Ovary (tissue), 9 donors: ENCODE results near the gene DENND5B. TPM values are rescaled to one million over a fixed set of nuclear protein-coding genes. Genes with fewer than 3 reads are reported as not detected.
"Not testable (repeated sequence)": the region's sequence is repeated elsewhere in the genome, so short reads cannot be mapped to it uniquely, and the experiment has no call there.

Source experiments
- DNase-seq, 5 donors: peaks; one replicate each; pipeline ENCODE4 v3.0.0-alpha.2; 2019 to 2020
- H3K27ac ChIP-seq, 2 donors: fragments of 200-600 bp; one replicate each; pipeline versions ENCODE4 v1.5.1 to v1.8.0; 2019 to 2022
- H3K27me3 ChIP-seq: fragments of 200-600 bp; one replicate; pipeline ENCODE4 v1.8.0; 2022
- H3K36me3 ChIP-seq: fragments of 200-600 bp; sonication (generic); one replicate; pipeline ENCODE4 v1.5.1; 2019
- H3K4me1 ChIP-seq: one replicate; pipeline ENCODE4 v1.8.1; 2013; ENCODE audit warnings: mild to moderate bottlenecking, moderate library complexity; ENCODE audit not compliant: insufficient read depth
- H3K4me3 ChIP-seq: fragments of 200-600 bp; sonication (generic); one replicate; pipeline ENCODE4 v1.5.1; 2017
- H3K9me3 ChIP-seq, 2 donors: fragments of 200-600 bp in 1 of 2; sonication (generic) in 1 of 2; one replicate each; pipeline versions ENCODE4 v1.5.1 to v1.8.1; 2013 to 2019; ENCODE audit warnings: mild to moderate bottlenecking in 1 of 2, moderate library complexity in 1 of 2
- CTCF ChIP-seq, 3 donors: fragments of 450-650 bp in 2 of 3; fragments of 200-600 bp in 1 of 3; IDR thresholded peaks; one replicate each; pipeline versions ENCODE4 v1.5.1 to v1.8.0; 2016 to 2022; ENCODE audit warnings: antibody characterized with exemption in 3 of 3, mild to moderate bottlenecking in 1 of 3
- EP300 ChIP-seq: sonication (generic); formaldehyde crosslinking; IDR thresholded peaks from one replicate; pipeline ENCODE4 v1.6.1; 2017; ENCODE audit warnings: antibody characterized with exemption
- POLR2A ChIP-seq: fragments of 450-650 bp; IDR thresholded peaks from one replicate; pipeline ENCODE4 v1.6.1; 2017; ENCODE audit warnings: antibody characterized with exemption, mild to moderate bottlenecking, moderate library complexity
- WGBS, 3 donors: extraction: QIAGEN DNeasy Blood & Tissue Kit in 1 of 3; methylation state at CpG; one replicate each; pipeline versions ENCODE4 v1.1.5 to v1.1.7; 2013 to 2017; 5-methylcytosine and 5-hydroxymethylcytosine counted together
- intact Hi-C, 4 donors: fragments of 100-400 bp; cut with DNase I; formaldehyde crosslinking; loops; one replicate each; pipeline versions ENCODE4 v1.11.0 to v1.15.1; 2022 to 2023
- polyA plus RNA-seq, 2 donors: library from polyadenylated mRNA; stranded (reverse); fragments of 200-250 nt in 1 of 2; fragments of 350-450 nt in 1 of 2; fragmentation: Illumina TruSeq in 1 of 2; extraction: RNeasy Lipid Tissue Mini Kit (QIAGEN cat#74804) in 1 of 2; gene quantifications; one replicate each; pipeline ENCODE4 v1.2.3, GENCODE V29; 2013 to 2014
- total RNA-seq, 7 donors: library from RNA; depleted of rRNA in 2 of 7; stranded (reverse); fragments of >200 nt in 2 of 7; fragmentation: NEBNext Ultra II Directional in 3 of 7; extraction: Animal tissue kit (Norgen Biotek cat#: 25700) in 3 of 7; gene quantifications; one replicate each; pipeline versions ENCODE4 v1.1.0 to v1.2.4, GENCODE V29; 2016 to 2023
- donor health status: DM: no; HTN: no; CAD: no; lungs with moderate emphysema.
- donor health status: DM: no; HTN: no; CAD: no.
- donor health status: Bipolar disorder and iron deficiency.
- donor health status: DM: yes; HTN: yes; CAD: no.
- donor health status: DM: no; HTN: no; CAD: no.
- donor health status: DM: yes; HTN: yes; CAD: no.

Gene DENND5B
- total and polyA plus RNA-seq, 9 donors, result 13.9 to 70.7 (median 47.9) TPM

- Histone ChIP-seq H3K36me3 (no peaks in the 10 kb centered on the region), H3K4me1 (peaks cover 15% of the 10 kb centered on the region), H3K4me3 (no peak overlapping the region), H3K27ac (no peak overlapping the region), H3K9me3 (no peaks in the 10 kb centered on the region), H3K27me3 (no peaks in the 10 kb centered on the region)
- no peak for TF ChIP-seq EP300
- 87 to 94% (median 92%) methylated on average over 2 of the region's 2 CpGs for WGBS, 3 donors
- intact Hi-C loops, result no loop called here
- no peak for DNase-seq
These were observed 24.4 kb downstream of the DENND5B start for GRCh38 chr12:31566547-31566946.

GRCh38 chr12:31562594-31563328 lies 28.2 kb downstream of the DENND5B start:
- no peak overlapping the region for H3K4me3 ChIP-seq
- no peak overlapping the region for H3K27ac ChIP-seq
- no peak for TF ChIP-seq CTCF (IDR thresholded peaks at IDR 0.05)
- TF ChIP-seq EP300, result no peak
- no peak for TF ChIP-seq POLR2A
- intact Hi-C loops, result no loop called here
- WGBS, 3 donors, result 69 to 80% (median 71%) methylated on average over 5 of the region's 5 CpGs
- H3K9me3 ChIP-seq, result no peaks in the 10 kb centered on the region
- no peaks in the 10 kb centered on the region for H3K27me3 ChIP-seq
- peaks cover 12% of the 10 kb centered on the region for H3K4me1 ChIP-seq
- DNase-seq, result no peak
- H3K36me3 ChIP-seq, result no peaks in the 10 kb centered on the region

GRCh38 chr12:31560516-31560915 lies 30.4 kb downstream of the DENND5B start:
- no peak overlapping the region for H3K4me3 ChIP-seq
- H3K36me3 ChIP-seq, result no peaks in the 10 kb centered on the region
- no peaks in the 10 kb centered on the region for H3K27me3 ChIP-seq
- intact Hi-C loops, result no loop called here
- 76 to 81% (median 77%) methylated on average over 2 of the region's 2 CpGs for WGBS, 3 donors
- H3K27ac ChIP-seq, result no peak overlapping the region
- DNase-seq, result no peak
- TF ChIP-seq CTCF (IDR thresholded peaks at IDR 0.05) (no peak), EP300 (no peak), POLR2A (no peak)
- peaks cover 8% of the 10 kb centered on the region for H3K4me1 ChIP-seq
- no peaks in the 10 kb centered on the region for H3K9me3 ChIP-seq

GRCh38 chr12:31558521-31558920 lies 32.4 kb downstream of the DENND5B start:
- Histone ChIP-seq H3K27me3 (no peaks in the 10 kb centered on the region), H3K9me3 (no peaks in the 10 kb centered on the region), H3K36me3 (no peaks in the 10 kb centered on the region), H3K4me3 (no peak overlapping the region), H3K27ac (no peak overlapping the region), H3K4me1 (peaks cover 6% of the 10 kb centered on the region)
- intact Hi-C loops, result no loop called here
- TF ChIP-seq EP300 (no peak), POLR2A (no peak), CTCF (IDR thresholded peaks at IDR 0.05) (no peak)
- DNase-seq, result no peak

GRCh38 chr12:31557707-31558106 lies 33.2 kb downstream of the DENND5B start:
- 92 to 96% (median 93%) methylated on average over 5 of the region's 5 CpGs for WGBS, 3 donors
- Histone ChIP-seq H3K27ac (no peak overlapping the region), H3K36me3 (no peaks in the 10 kb centered on the region), H3K27me3 (no peaks in the 10 kb centered on the region), H3K4me1 (peaks cover 6% of the 10 kb centered on the region), H3K9me3 (no peaks in the 10 kb centered on the region), H3K4me3 (no peak overlapping the region)
- TF ChIP-seq CTCF (IDR thresholded peaks at IDR 0.05), result no peak
- no peak for TF ChIP-seq POLR2A
- no peak for TF ChIP-seq EP300
- DNase-seq, result no peak
- intact Hi-C loops, result no loop called here

- intact Hi-C loops, result not testable (repeated sequence)
These were observed 35.5 kb downstream of the DENND5B start for GRCh38 chr12:31555466-31555865.

GRCh38 chr12:31550590-31550989 lies 40.3 kb downstream of the DENND5B start:
- H3K4me3 ChIP-seq, H3K4me1 ChIP-seq, H3K9me3 ChIP-seq, H3K36me3 ChIP-seq, H3K27me3 ChIP-seq, DNase-seq, H3K27ac ChIP-seq, intact Hi-C loops: not testable (repeated sequence)
- 95 to 97% (median 97%) methylated on average over 3 of the region's 3 CpGs for WGBS, 3 donors

More at GRCh38 chr12:31555466-31555865, 35.5 kb downstream of the DENND5B start:
- not testable (repeated sequence) for H3K36me3 ChIP-seq, H3K4me1 ChIP-seq, H3K4me3 ChIP-seq, DNase-seq, H3K27ac ChIP-seq, H3K27me3 ChIP-seq, H3K9me3 ChIP-seq
- WGBS, 3 donors, result 92 to 99% (median 94%) methylated on average over 7 to 9 of the region's 9 CpGs
